ENCODE results near the gene ATG2A. TPM values are rescaled to one million over a fixed set of nuclear protein-coding genes. Genes with fewer than 3 reads are reported as not detected.

The ATG2A gene
- total RNA-seq, 1 experiment from 2014 or later, result 24.7 TPM

GRCh38 chr11:64920124-64920523 is 3.1 kb upstream of the ATG2A start:
- POLR2A ChIA-PET, result interaction anchor here (0.7 kb wide), 1 partner anchor 558 kb away, joined by 3 read pairs; no protein-coding TSS in a partner anchor
- intact Hi-C loops (cut with micrococcal nuclease), result no loop called here
- peaks cover 13% of the 10 kb centered on the region; the same call in 1 of the 2 replicates for H3K79me2 ChIP-seq (ENCODE audit: insufficient read depth, low read length)
- H3K27ac ChIP-seq (ENCODE audit: low read depth, low read length), result no peak overlapping the region
- H4K20me1 ChIP-seq (ENCODE audit: insufficient read depth), result no peaks in the 10 kb centered on the region
- BruUV-seq (replicated peaks), result no TSS peak
- no peaks in the 10 kb centered on the region for H3K36me3 ChIP-seq (ENCODE audit: control insufficient read depth in 1 of 2, insufficient read depth in 2 of 2, low read length in 2 of 2)
- H3K27me3 ChIP-seq (ENCODE audit: insufficient read depth, low read length), result no peaks in the 10 kb centered on the region
- DNase-seq (ENCODE audit: low read depth, low spot score), result no peak
- no peak overlapping the region for H3K9ac ChIP-seq (ENCODE audit: low read length)
- H3K4me2 ChIP-seq (ENCODE audit: low read length), result no peak overlapping the region
- H3K4me3 ChIP-seq (replicated peaks in 1 of 2; ENCODE audit: low read depth in 1 of 2, low read length in 2 of 2), result no peak overlapping the region
- TF ChIP-seq ZNF274 (IDR thresholded peaks at IDR 0.05; ENCODE audit: low read depth, low read length) (no peak), REST (IDR thresholded peaks at IDR 0.05; ENCODE audit: low read depth) (no peak), CTCF (IDR thresholded peaks at IDR 0.05 in 2 of 3, conservative IDR thresholded peaks at IDR 0.05 in 1 of 3; ENCODE audit: borderline replicate concordance in 1 of 3, insufficient read depth in 1 of 3, low read depth in 2 of 3, low read length in 2 of 3) (no peak), MAX (IDR thresholded peaks at IDR 0.05) (no peak), RAD21 (IDR thresholded peaks at IDR 0.05; ENCODE audit: low read depth) (no peak), SRF (IDR thresholded peaks at IDR 0.05; ENCODE audit: low read depth) (no peak), YY1 (IDR thresholded peaks at IDR 0.05; ENCODE audit: extremely low read depth, insufficient replicate concordance, low read depth, low read length) (no peak), JUND (IDR thresholded peaks at IDR 0.05) (no peak), EZH2phosphoT487 (IDR thresholded peaks at IDR 0.05; ENCODE audit: borderline replicate concordance) (no peak), POLR2AphosphoS5 (IDR thresholded peaks at IDR 0.05; ENCODE audit: low read depth, low read length) (no peak), SP1 (IDR thresholded peaks at IDR 0.05; ENCODE audit: low read depth) (no peak), CBX3 (IDR thresholded peaks at IDR 0.05; ENCODE audit: low read depth) (no peak), ZFX (IDR thresholded peaks at IDR 0.05) (no peak), ATF3 (IDR thresholded peaks at IDR 0.05) (no peak), FOSL1 (IDR thresholded peaks at IDR 0.05; ENCODE audit: low read depth) (no peak), ZBTB33 (IDR thresholded peaks at IDR 0.05; ENCODE audit: extremely low read depth, insufficient replicate concordance, low read length) (no peak)
- H2AFZ ChIP-seq (ENCODE audit: low read depth, low read length, poor library complexity, severe bottlenecking), result no peak overlapping the region
- CTCF ChIA-PET, result interaction anchor here (2.8 kb wide), 1 partner anchor 77 kb away, joined by 7 read pairs; the partner anchor contains the start of gene BATF2
- no peaks in the 10 kb centered on the region for H3K9me2 ChIP-seq (ENCODE audit: insufficient read depth)
- H3K4me1 ChIP-seq (ENCODE audit: control insufficient read depth in 1 of 2, insufficient read depth in 2 of 2, low read length in 2 of 2), result peaks cover 18 to 44% of the 10 kb centered on the region in 2 experiments
- no peak for ATAC-seq
- H3K9me3 ChIP-seq (ENCODE audit: control insufficient read depth in 1 of 2, insufficient read depth in 1 of 2, low read depth in 1 of 2, low read length in 2 of 2), result no peaks in the 10 kb centered on the region
- RAD21 ChIA-PET (ENCODE audit: low non-redundant PET in 1 of 2, low total read pairs in 2 of 2, uncharacterized antibody in 2 of 2, unreplicated experiment in 2 of 2), result no interaction called here

Data from HCT116 (cell line).